Skin epidermis (tissue), 12 donors: ENCODE measurements around the gene UPP1.

Experiments
- H3K27ac ChIP-seq, 21 experiments: fragments of 200-600 bp; sonication (generic) in 11 of 21; one replicate each; pipeline ENCODE4 v1.5.0; 2020; ENCODE audit warnings: mild to moderate bottlenecking in 3 of 21, inconsistent platforms in 2 of 21, moderate library complexity in 2 of 21
- H3K4me3 ChIP-seq, 7 experiments: fragments of 200-600 bp; sonication (generic) in 2 of 7; one replicate each; pipeline ENCODE4 v1.5.0; 2020; ENCODE audit warnings: inconsistent platforms in 2 of 7, mild to moderate bottlenecking in 2 of 7, moderate library complexity in 1 of 7

The UPP1 gene

GRCh38 chr7:48084727-48085432, 4.2 kb upstream of the UPP1 start:
- Histone ChIP-seq H3K27ac (peak overlapping the region in 13 of 21 experiments; percentile 1 to 93 (median 57)), H3K4me3 (no peak overlapping the region)

DNA sequence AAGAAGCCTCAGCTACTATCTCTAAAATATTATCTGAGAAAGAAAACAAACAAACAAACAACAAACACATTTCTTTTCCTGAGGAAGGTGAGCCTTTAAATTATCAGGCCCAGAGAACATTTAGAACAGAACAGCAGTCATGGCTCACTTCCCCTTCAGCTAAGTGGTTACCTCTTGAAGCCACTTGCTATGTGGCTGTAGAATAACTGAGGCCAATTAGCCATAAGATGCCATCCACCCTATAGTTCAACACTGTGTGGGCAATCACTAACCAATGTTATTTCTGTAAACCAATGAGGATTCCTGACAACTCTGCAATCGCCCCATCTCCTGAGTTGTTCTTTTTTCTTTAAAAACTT, 3.7 kb upstream of the UPP1 start:
- peak overlapping the region in 13 of 21 experiments; percentile 1 to 93 (median 55) for H3K27ac ChIP-seq

DNA sequence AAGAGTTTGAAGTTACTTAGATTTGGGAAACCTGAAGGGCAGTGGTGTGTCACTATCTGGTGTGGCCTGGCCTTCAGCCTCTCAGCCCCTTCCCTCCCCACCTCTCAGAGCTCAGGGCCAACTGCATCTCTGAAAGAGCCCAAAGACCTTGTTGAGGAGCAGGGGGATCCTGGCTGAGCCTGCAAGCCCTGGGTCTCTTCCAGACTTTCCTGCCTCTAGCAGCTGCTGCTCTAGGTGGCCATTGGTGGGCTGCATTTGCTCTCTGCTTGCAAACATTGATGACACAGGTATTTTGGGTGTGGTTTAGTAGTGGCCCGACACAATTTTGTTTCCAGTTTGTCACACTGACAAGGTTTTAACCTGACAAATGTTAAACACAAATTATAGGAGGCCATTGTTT, 3.1 kb upstream of the UPP1 start:
- Histone ChIP-seq H3K27ac (peak overlapping the region in 12 of 21 experiments; percentile 1 to 93 (median 54)), H3K4me3 (no peak overlapping the region)

More for the DNA sequence above, 3.7 kb upstream of the UPP1 start:
- H3K4me3 ChIP-seq: no peak overlapping the region

DNA sequence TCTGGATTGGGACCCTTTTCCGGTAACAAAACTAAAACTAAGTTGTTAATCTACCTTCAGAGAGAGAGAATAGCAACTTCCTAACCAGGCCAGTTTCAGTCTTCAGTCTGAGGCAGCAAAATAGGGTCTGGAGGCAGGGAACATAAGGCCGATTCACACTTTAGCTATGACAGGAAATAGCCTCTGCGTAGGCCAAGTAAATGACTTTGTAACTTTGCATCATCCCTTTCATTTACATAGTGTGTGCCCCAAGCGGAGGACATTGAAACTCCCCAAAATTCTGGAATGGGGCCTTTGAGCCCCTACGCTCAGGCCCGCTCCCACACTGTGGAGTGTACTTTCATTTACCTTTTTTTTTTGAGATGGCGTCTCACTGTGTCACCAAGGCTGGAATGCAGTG, 1.7 kb upstream of the UPP1 start:
- Histone ChIP-seq H3K27ac (peak overlapping the region in 17 of 21 experiments; percentile 1 to 93 (median 72)), H3K4me3 (no peak overlapping the region)

DNA sequence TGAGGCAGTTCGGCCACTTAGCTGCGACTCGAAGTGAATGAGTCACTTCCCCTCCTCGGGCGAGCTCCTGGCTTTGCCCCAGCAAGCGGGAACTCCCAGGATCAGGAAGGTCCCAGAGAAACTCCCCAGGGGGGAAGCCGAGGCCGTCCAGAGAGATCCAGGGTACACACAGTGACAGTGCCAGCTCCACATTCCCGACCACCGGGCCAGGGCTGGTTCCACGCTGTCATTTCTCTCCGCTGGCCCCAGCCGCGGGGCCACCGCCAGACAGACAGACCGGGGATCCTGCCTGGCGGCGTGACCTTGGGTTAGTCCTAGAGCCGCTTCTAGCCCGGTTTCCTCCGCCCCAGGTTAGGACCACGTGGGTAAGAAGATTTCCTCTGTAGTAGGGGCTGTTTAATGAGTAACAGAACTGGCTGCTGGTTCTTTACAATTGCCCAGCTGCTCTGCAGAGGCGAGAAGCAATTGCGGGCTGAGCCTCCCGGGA, 463 bp upstream of the UPP1 start:
- Histone ChIP-seq H3K4me3 (peak overlapping the region; percentile 52 to 83 (median 65)), H3K27ac (peak overlapping the region; percentile 42 to 97 (median 87))

DNA sequence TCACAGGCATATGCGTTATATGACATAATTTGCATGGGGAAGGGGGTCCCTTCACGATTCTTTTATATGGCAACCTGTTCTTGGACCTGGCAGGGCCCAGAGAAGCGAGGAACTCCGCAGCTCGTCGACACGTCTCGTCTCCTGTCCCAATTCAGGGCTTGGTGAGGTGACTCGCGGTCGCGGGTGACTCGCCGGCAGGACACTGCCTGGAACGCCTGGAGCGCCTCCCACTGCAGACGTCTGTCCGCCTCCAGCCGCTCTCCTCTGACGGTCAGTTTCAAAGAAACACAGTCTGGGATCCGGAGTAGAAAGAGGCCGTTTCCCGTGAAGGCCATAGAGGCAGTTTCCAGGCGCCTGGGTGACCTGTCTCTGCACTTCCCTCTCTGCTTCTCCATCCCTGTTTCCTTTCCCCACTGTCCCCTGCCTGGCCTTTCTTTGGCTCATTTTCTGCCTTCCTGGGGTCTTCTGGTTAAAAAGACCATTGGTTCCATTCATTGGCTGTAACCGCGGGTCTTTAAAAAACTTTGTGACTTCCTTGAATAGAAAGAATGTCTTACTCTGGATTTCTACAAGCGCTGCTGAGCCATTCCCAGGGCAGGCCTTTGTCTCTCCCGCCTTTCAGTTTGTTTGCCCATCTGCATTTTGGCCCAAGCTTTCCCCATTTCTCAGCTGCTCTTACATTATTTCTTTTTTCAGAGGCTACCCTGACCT, 1.2 kb downstream of the UPP1 start:
- H3K27ac ChIP-seq: peak overlapping the region in 16 of 21 experiments; percentile 67 to 97 (median 88)
- peak overlapping the region; percentile 52 to 83 (median 65) for H3K4me3 ChIP-seq

DNA sequence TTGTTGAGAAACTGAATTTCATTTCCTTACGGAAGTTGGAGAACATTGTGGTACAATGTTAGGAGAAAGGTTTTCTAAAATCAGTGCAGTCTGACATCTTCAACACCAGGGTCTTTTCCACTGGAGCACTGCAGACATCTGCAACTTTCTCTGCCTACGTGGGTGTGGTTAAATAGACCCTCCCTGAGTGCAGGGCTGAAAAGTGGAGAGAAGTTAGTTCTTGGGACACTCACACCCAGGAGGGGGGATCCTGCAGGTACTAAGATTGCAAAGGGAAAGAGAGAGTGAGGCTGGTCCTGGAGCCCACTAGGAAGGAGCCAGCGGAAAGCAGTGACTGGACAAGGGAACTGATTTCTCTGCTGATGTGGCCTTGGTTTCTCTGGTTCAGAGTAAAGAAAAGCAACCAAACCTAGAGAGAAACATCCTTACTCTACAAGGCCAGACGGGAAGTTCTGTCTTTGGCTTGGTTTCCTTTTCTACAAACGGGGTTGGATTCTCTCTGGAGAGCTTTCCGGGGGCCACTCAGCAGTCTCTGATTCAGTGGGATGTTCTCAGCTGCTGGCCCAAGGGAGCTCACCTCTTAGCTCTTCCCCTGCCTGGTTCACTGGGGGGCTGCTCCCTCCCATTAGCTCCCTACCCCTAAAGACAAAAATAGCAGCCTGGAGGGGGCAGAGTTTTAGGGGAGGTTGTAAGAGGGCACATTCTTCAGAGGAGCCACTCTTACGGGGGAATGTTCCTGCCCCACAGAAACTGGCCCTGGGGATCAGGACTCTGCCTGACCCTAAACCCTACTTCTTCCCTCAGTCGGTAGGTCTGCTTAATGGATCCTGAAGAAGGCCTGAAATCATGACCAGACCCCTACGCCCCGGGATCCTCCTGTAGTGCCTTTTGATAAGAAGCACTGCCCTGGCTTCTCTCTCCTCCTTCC, 2.7 kb downstream of the UPP1 start:
- H3K4me3 ChIP-seq: no peak overlapping the region
- H3K27ac ChIP-seq: peak overlapping the region in 1 of 21 experiments; percentile 7

- Histone ChIP-seq H3K27ac (peak overlapping the region in 9 of 21 experiments; percentile 2 to 86 (median 42)), H3K4me3 (no peak overlapping the region)
These were observed 5.8 kb downstream of the UPP1 start for GRCh38 chr7:48094861-48095293.

DNA sequence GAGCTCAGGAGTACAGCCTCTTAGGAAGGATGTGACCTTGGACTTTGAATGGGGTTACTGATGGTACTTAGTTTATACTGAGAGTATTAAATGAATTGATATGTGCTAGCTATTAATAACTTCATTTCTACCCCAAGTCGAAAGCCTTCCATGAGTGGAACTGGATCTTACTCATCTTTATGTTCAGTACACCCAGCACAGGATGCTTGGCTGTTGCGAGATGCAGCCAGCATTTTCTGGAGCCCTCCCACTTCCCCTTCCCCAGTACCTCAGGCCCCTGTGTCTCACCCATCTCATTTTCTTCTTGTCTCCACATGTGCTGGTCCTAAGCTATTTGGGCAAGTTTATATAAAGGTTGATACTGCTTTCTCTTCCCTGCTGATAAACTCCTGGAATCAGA, 7.2 kb downstream of the UPP1 start:
- Histone ChIP-seq H3K4me3 (no peak overlapping the region), H3K27ac (peak overlapping the region in 12 of 21 experiments; percentile 15 to 86 (median 60))

DNA sequence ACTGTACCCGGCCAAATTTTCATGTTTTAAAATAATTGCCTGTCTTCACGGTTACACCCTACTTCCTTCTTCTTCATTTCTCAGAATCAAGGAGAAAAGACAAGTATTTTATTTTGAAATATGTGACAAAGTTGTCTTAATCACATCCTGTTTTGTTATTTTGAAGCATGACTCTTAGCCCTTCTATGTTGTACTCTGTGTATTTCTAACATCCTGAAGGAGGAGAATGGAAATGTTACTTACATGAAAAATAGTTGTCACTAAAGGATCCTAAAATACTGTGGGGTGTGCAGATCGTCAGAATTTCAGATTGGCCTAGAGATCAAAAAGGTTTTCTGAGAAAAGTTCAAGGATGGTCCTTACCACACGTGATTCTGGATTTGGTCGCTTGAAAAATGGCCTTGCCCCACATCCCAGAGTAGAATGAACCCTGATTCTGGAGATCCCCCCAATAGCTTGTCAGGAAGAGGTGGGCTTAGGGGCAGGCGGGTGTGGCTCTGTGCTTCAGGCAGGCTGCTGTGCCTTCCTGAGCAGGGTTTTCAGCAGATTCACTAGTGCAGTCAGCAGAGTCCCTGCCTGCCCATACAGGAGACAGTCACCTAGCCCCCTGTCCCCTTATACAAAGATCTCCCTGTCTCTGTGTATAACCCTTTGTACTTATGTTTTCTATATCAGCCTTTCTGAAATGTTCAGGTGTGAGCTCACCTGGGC, 8.6 kb downstream of the UPP1 start:
- peak overlapping the region in 17 of 21 experiments; percentile 4 to 86 (median 59) for H3K27ac ChIP-seq
- H3K4me3 ChIP-seq: no peak overlapping the region

GRCh38 chr7:48098846-48099245, 9.8 kb downstream of the UPP1 start:
- Histone ChIP-seq H3K27ac (peak overlapping the region in 3 of 21 experiments; percentile 81 to 86 (median 81)), H3K4me3 (no peak overlapping the region)

DNA sequence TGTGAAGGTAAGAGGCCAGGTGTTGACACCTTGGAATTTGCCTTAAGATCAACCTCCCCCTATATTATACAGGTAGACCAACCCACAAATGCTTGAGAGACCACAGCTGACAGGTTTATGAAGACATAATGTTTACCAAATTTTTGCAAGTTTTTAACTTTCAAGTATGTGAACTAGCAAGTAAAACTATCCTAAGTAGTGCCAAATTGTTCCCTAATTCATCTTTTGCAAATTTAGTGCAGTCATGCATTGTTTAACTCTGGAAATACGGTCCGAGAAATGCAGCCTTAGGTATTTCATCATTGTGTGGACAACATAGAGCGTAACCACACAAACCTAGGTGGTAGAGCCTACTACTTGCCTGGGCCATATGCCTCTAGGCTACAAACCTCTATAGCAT, 10.7 kb downstream of the UPP1 start:
- Histone ChIP-seq H3K27ac (no peak overlapping the region), H3K4me3 (no peak overlapping the region)

- Histone ChIP-seq H3K4me3 (no peak overlapping the region), H3K27ac (no peak overlapping the region)
These were observed 12.3 kb downstream of the UPP1 start for GRCh38 chr7:48101352-48101751.

DNA sequence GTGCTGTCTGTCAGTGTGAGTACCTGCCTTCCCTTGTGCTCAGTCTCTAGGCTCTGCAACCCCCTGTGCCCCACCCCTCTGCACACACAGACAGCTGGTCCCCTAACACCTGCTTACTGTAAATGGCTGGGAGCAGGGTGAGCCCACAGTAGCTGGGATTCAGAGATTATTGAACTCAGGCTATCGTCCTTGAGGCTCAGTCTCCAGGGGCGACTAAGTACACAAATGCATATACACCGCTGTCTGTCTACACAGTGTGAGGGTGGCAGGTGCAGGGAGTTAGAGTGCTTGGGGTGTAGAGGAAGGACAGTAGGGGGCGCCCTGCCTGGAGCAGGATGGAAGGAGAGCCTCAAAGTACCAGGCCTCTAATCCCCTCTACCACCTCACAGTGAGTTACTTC, 12.9 kb downstream of the UPP1 start:
- no peak overlapping the region for H3K27ac ChIP-seq
- H3K4me3 ChIP-seq: no peak overlapping the region

GRCh38 chr7:48102530-48102929, 13.5 kb downstream of the UPP1 start:
- H3K27ac ChIP-seq: no peak overlapping the region
- no peak overlapping the region for H3K4me3 ChIP-seq

DNA sequence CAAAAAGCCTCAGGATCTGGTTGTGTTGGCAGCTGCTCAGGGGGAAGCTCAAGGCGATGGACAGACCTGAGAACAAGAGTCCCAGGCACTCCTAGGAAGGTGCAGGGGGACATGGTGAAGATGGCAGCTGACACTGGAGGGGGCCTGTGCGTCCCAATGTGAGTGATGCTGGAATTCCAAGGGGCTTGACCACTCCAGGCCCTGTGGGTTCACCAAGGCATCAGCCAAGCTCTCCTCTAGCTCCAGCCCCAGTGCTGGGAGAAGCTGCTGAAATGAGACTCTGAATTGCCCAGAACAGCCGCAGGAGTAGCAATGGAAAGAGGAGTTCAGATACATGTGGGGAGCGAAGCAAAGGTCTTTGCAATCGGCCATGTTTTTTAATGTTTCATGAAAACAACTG, 16.0 kb downstream of the UPP1 start:
- Histone ChIP-seq H3K27ac (no peak overlapping the region), H3K4me3 (no peak overlapping the region)

DNA sequence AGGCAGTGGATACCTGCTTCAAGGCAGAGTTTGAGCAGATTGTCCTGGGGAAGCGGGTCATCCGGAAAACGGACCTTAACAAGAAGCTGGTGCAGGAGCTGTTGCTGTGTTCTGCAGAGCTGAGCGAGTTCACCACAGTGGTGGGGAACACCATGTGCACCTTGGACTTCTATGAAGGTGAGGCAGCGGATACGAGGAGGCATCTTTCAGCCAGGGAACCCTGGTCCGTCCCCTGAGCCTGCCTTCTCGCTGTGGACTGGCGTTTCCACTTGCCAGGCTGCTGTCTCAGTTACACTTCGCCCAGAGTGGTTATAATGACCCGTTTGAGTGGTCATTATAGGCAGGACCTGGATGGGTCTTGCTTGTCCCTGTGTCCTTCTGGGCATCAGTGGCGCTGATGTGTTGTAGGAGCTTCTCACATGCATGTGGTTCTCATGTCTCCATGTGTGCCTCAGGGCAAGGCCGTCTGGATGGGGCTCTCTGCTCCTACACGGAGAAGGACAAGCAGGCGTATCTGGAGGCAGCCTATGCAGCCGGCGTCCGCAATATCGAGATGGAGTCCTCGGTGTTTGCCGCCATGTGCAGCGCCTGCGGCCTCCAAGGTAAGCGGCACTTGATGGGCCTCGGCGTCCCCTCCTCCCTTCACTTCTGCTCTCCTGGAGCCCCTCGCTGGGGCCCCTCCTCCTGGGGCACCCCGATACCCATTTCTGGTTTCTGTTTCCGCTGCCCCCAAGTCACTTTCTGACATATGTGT, 18.0 kb downstream of the UPP1 start:
- Histone ChIP-seq H3K27ac (no peak overlapping the region), H3K4me3 (no peak overlapping the region)

GRCh38 chr7:48107926-48108472, 18.9 kb downstream of the UPP1 start:
- no peak overlapping the region for H3K27ac ChIP-seq
- no peak overlapping the region for H3K4me3 ChIP-seq
